NCI-H187 treated with DMSO at 0.1 percent for 48 hours (cell line): ENCODE data around the gene DIS3.
"Not testable (repeated sequence)": the region's sequence is repeated elsewhere in the genome, so short reads cannot be mapped to it uniquely, and the experiment has no call there.

Experiments
- DNase-seq: peaks from one replicate; lab custom pipeline; 2025; lab: John Stamatoyannopoulos, UW

DIS3 gene, protein sequence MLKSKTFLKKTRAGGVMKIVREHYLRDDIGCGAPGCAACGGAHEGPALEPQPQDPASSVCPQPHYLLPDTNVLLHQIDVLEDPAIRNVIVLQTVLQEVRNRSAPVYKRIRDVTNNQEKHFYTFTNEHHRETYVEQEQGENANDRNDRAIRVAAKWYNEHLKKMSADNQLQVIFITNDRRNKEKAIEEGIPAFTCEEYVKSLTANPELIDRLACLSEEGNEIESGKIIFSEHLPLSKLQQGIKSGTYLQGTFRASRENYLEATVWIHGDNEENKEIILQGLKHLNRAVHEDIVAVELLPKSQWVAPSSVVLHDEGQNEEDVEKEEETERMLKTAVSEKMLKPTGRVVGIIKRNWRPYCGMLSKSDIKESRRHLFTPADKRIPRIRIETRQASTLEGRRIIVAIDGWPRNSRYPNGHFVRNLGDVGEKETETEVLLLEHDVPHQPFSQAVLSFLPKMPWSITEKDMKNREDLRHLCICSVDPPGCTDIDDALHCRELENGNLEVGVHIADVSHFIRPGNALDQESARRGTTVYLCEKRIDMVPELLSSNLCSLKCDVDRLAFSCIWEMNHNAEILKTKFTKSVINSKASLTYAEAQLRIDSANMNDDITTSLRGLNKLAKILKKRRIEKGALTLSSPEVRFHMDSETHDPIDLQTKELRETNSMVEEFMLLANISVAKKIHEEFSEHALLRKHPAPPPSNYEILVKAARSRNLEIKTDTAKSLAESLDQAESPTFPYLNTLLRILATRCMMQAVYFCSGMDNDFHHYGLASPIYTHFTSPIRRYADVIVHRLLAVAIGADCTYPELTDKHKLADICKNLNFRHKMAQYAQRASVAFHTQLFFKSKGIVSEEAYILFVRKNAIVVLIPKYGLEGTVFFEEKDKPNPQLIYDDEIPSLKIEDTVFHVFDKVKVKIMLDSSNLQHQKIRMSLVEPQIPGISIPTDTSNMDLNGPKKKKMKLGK

DNA sequence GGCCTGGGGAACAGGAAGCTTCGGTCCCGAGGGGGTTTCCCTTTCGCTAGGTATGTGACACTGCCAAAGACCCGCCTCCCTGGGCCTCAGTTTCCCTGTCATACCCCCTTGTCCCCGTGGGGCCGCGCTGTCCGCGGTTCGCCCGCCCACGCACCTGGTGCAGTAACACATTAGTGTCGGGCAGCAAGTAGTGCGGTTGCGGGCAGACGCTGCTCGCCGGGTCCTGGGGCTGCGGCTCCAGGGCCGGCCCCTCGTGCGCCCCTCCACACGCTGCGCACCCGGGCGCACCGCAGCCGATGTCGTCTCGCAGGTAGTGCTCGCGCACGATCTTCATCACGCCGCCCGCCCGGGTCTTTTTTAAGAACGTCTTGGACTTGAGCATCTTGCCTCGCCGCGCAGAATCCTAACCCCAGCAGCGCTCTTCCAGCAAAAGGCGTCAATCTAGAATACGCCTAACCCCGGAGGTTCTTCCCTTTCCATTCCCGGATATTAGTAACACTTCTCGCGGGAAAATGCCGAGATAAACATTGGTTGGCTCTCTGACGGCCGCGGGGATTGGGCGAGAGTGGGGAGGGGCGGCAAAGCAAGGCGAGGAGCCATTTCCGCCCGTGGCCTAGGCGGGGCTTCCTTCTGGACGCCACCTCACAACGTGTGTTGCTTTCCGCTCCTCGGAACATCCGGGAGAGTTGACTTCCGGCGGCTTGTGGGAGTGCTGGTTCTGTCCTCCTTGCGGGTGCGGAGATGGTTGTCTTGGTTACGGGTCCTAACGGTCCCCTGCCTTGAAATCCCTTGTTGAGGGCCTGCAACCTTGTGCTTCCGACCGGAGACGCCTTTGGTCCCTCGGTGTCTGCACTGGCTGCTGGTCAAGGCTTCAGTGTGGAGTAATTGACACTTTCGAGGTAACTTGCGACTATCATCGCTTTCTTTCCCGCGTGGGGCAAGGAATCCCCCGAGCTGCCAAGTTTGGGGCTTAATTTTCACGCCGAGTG lies at the start of gene DIS3, which contains the start of gene PIBF1:
TSS of gene DIS3 (minus strand) at position 450 of the 989 bp plus-strand sequence. CDS start at position 382, 68 bp downstream.
TSS of gene PIBF1 (plus strand) at position 683 of the 989 bp plus-strand sequence. CDS start 1,337 bp downstream, outside the sequence.
- DNase-seq = peak; percentile 94

- no peak for DNase-seq
Observed at GRCh38 chr13:72823724-72824123, 42.0 kb upstream of the DIS3 start.

DNA sequence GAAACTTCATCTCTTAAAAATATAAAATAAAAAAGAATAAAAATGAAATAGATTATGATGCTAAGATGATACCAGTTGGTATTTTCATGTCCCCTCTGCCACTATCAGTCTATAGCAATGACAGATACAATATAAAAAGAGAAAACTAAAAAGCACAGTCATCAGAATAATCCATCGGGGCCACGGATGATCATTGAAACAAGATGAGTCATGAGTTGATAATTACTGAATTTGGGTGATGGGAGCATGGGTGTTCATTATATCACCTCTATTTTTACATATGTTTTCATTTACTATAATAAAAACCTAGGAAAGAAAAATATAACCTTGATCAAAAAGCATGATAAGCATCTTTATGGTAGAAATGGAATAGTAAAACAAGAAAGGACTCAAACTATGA lies 41.4 kb upstream of the DIS3 start:
- no peak for DNase-seq

GRCh38 chr13:72820898-72821279 lies 39.2 kb upstream of the DIS3 start:
- no peak for DNase-seq

GRCh38 chr13:72820156-72820897 lies 38.6 kb upstream of the DIS3 start:
- DNase-seq = no peak

GRCh38 chr13:72808917-72809500 lies 27.3 kb upstream of the DIS3 start:
- no peak for DNase-seq

- DNase-seq = not testable (repeated sequence)
Observed at GRCh38 chr13:72806514-72806913, 24.8 kb upstream of the DIS3 start.

DNA sequence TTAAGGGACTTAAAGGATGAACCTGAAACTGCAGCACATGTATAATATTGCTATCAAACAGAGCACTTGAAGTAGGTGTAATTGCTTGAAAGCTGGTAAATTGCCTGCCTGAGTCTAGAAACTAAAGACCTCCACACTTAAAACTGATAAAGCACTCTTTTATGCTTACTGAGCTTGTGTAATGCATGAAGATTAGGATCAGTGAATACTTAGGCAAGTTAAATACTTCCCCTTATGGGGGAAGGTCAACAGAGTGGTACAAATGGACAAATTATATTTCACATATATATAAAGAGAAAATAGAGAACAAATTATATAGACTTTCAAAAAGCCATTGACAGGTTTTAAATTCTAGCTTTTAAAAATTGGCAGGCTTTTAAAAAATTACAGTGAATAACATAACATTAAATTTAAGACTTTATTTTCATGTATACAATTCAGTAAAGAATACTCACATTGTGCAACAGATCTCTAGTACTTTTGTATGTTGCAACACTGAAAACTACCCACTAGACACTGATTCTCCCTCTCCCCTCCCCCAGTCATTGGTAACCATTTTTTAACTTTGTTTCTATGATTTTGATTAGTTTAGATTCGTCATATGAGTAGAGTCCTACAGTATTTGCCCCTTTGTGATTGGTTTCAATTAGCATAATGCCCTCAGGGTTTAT lies 24.1 kb upstream of the DIS3 start:
- no peak for DNase-seq

DNA sequence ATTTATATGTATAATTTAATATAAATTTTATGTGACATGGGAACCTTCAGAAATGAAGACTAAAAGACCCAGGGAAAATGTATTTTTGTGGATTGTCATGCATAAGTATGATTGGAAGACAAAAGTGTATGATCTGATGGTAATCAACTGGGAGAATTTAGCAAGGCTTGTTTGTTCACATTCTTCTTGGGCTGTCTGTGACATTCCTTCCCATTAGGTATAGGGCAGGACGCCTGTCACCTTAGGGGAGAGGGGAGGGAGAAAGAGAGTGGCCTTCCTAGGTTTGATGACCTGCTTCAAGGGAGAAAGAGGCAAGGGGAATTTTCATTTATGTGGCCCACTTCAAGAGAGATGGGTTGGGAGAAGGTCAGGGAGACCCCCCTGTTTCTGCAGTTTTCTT lies 22.6 kb upstream of the DIS3 start:
- no peak for DNase-seq

- no peak for DNase-seq
Observed at GRCh38 chr13:72798817-72799216, 17.1 kb upstream of the DIS3 start.

DNA sequence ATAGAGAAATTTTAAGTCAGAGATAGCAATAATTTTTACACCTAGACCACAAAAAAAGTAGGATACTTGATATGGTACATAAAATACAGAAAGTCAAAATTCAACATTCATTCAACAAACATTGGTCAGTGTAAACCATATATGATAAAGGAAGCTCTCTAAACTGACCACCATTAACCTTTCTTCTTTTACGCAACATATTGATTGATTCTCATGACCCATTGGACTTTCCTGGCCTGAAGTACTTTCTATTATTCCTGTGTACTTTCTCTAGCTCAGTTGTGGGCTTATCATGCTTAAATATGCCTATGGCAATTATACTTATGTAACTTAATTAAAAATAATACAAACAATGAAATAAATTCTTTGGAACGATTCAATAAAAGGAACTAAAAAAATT lies 10.9 kb upstream of the DIS3 start:
- no peak for DNase-seq

GRCh38 chr13:72788831-72789230 lies 7.1 kb upstream of the DIS3 start:
- DNase-seq = no peak

- not testable (repeated sequence) for DNase-seq
Observed at GRCh38 chr13:72784679-72785078, 3.0 kb upstream of the DIS3 start.

DNA sequence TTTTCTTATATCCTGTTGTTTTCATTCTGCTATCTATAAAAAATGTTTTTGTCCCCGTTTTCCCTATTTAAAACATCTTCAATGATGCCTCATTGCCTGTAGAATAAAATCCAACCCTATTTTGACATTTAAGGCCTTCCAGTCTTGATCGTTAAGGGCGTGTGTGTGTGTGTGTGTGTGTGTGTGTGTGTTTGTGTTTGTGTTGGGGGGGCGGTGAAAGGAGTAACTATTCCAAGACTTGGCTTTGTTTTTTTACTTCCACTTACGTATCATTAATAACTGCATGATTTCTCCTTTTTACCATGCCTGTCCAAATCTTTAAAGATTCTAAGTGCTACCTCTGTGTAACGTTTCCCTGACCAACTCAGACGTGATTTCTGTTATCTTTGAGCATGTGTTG lies 1.0 kb upstream of the DIS3 start:
- no peak for DNase-seq

DNA sequence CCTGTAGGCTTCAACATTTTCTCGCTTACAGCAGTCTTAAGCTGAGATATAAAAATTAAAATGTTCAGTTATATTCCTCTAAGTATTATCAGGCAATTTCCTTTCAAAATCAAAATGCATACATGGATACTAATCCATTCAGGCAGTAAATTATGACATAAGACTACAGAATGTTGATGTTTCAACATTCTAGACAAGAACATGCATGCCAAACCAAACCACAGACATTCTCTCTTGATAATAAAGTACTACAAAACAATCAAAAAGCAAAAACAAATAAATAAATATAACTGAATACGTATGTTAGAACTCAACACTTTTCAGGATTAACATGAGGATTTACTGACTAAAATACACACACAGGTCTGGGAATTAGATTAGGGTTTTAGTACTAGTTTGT lies 7.7 kb downstream of the DIS3 start:
- DNase-seq = no peak

- no peak for DNase-seq
Observed at GRCh38 chr13:72763411-72763810, 18.3 kb downstream of the DIS3 start.

DNA sequence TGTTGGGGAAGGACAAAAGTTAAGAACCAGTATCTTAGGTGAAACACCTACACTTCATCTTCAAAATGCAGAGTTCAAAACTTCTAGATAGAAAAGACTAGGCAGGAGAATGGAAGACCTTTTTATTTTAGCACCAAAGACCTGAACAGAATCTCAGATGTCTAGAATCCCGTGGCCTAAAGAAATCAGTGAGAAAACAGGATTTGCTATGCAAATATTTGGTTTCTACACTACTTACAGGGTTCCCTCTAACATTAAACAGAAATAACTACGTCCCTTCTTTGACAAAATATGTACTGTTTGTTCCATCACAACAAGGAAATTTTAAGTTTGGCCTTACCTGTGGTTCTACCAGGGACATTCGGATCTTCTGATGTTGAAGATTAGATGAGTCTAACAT lies 21.5 kb downstream of the DIS3 start:
- no peak for DNase-seq

DNA sequence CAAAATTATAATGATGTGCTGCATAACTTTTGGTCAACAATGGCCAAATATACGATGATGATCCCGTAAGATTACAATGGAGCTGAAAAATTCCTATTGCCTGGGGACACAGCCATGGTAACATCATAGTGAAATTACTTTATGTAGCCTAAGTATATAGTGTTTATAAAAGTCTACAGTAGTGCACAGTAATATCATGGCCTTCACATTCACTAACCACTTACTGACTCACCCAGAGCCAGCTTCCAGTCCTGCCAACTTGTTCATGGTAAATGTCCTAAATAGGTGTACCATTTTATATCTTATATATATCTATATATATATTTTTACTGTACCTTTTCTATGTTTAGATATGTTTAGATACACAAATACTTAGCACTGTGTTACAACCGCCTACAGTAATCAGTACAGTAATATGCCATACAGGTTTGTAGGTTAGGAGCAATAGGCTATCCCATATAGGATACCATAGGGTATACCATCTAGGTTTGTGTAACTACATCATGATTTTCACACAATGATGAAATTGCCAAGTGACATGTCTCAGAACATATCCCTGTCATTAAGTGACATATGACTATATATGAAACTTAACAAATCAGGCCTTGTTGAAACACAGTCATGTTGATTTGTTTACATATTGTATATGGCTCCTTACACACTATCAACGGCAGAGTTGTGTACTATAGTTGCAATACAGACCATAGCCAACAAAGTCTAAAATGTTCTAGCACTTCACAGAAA lies 23.7 kb downstream of the DIS3 start:
- no peak for DNase-seq

DNA sequence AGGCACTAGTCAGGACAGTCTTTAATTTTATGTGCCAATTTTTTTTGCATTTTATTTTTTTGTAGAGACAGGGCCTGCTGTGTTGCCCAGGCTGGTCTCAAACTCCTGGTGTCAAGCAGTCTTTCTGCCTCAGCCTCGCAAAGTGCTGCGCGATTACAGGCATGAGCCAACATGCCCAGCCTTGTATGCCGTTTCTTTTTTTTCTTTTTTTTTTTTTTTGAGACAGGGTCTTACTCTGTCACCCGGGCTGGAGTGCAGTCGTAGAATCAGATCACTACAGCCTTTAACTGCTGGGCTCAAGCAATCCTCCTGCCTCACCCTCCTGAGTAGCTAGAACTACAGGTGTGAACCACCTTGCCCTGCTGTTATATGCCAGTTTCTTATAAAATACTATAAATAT lies 27.6 kb downstream of the DIS3 start:
- DNase-seq = no peak
